B cell (primary cell): ENCODE measurements around the gene MYOD1. TPM values are rescaled to one million over a fixed set of nuclear protein-coding genes. Genes with fewer than 3 reads are reported as not detected.

ENCODE experiments used
- ATAC-seq: fragments of 200-7000 bp; cut with Tn5 transposase; one replicate; pipeline ENCODE4 v1.10.0; 2021; ENCODE audit warnings: low read depth, mild to moderate bottlenecking, moderate number of reproducible peaks, moderate library complexity
- CTCF ChIA-PET: fragments of 350-600 bp; sonication (Branson Sonifier 250); formaldehyde crosslinking; loops from one replicate; lab custom pipeline; 2021; ENCODE audit warnings: antibody characterized with exemption, inconsistent platforms; lab: Charles Lee
- POLR2A ChIA-PET: fragments of 350-600 bp; sonication (Branson Sonifier 250); formaldehyde crosslinking; loops from one replicate; lab custom pipeline; 2021; ENCODE audit warnings: antibody characterized with exemption; lab: Charles Lee
- DNase-seq: peaks from one replicate; pipeline ENCODE4 v3.0.0; 2013
- H2AFZ ChIP-seq: 2 replicates; pipeline ENCODE4 v1.6.1; 2012; ENCODE audit warnings: mild to moderate bottlenecking, low read depth, low read length; ENCODE audit not compliant: insufficient read depth, poor library complexity, severe bottlenecking
- H3K27ac ChIP-seq, 2 donors: 1 replicate in 1 of 2; 2 replicates in 1 of 2; pipeline ENCODE4 v1.5.1; 2012 to 2013; ENCODE audit warnings: low read length in 2 of 2, mild to moderate bottlenecking in 2 of 2, moderate library complexity in 1 of 2
- H3K27me3 ChIP-seq, 4 experiments: fragments of 200-600 bp in 1 of 4; sonication (generic) in 1 of 4; replicated peaks in 1 of 4; 1 replicate in 2 of 4; 2 replicates in 2 of 4; pipeline versions ENCODE4 v1.6.1 to v1.7.0; 2013 to 2016; ENCODE audit warnings: low read length in 3 of 4, mild to moderate bottlenecking in 2 of 4, mixed read lengths in 1 of 4, moderate library complexity in 1 of 4; ENCODE audit not compliant: insufficient read depth in 4 of 4, control insufficient read depth in 3 of 4; ENCODE audit errors: control extremely low read depth in 1 of 4
- H3K36me3 ChIP-seq, 2 experiments: replicated peaks in 1 of 2; 1 replicate in 1 of 2; 2 replicates in 1 of 2; pipeline versions ENCODE4 v1.6.1 to v1.7.1; 2013; ENCODE audit warnings: low read length in 1 of 2; ENCODE audit not compliant: insufficient read depth in 2 of 2, control insufficient read depth in 1 of 2; ENCODE audit errors: control extremely low read depth in 1 of 2, extremely low read depth in 1 of 2
- H3K4me1 ChIP-seq, 2 donors: fragments of 200-600 bp in 1 of 2; sonication (generic) in 1 of 2; 1 replicate in 1 of 2; 2 replicates in 1 of 2; pipeline versions ENCODE4 v1.5.1 to v1.6.1; 2013 to 2017; ENCODE audit warnings: low read length in 2 of 2; ENCODE audit not compliant: control insufficient read depth in 2 of 2, insufficient read depth in 2 of 2
- H3K4me2 ChIP-seq: replicated peaks from 2 replicates; pipeline ENCODE3; 2012; ENCODE audit warnings: mild to moderate bottlenecking, low read depth, low read length; ENCODE audit not compliant: poor library complexity, severe bottlenecking
- H3K4me3 ChIP-seq, 5 experiments: fragments of 200-600 bp in 1 of 5; sonication (generic) in 1 of 5; 1 replicate in 3 of 5; 2 replicates in 2 of 5; pipeline versions ENCODE4 v1.5.1 to v1.7.0; 2011 to 2016; ENCODE audit warnings: low read length in 4 of 5, mild to moderate bottlenecking in 4 of 5, low read depth in 2 of 5, control low read depth in 1 of 5, moderate library complexity in 1 of 5; ENCODE audit not compliant: insufficient read depth in 1 of 5; ENCODE audit errors: control extremely low read depth in 1 of 5, extremely low read depth in 1 of 5
- H3K79me2 ChIP-seq: fragments of 200-600 bp; sonication (generic); one replicate; pipeline ENCODE4 v1.6.0; 2016; ENCODE audit warnings: low read length; ENCODE audit not compliant: control insufficient read depth, insufficient read depth
- H3K9ac ChIP-seq: fragments of 200-600 bp; sonication (generic); 2 replicates; pipeline ENCODE4 v1.6.1; 2017; ENCODE audit warnings: mild to moderate bottlenecking, low read length, moderate library complexity
- H3K9me3 ChIP-seq, 3 donors: one replicate each; pipeline versions ENCODE4 v1.6.1 to v1.7.1; 2013; ENCODE audit warnings: low read length in 2 of 3; ENCODE audit not compliant: control insufficient read depth in 2 of 3, insufficient read depth in 1 of 3; ENCODE audit errors: control extremely low read depth in 1 of 3
- H4K20me1 ChIP-seq: 2 replicates; pipeline ENCODE4 v1.6.0; 2012; ENCODE audit warnings: mild to moderate bottlenecking, low read length; ENCODE audit not compliant: insufficient read depth, control insufficient read depth, poor library complexity, severe bottlenecking
- H3K27ac Mint-ChIP-seq: one replicate; pipeline ENCODE4 v1.8.0; 2021; ENCODE audit warnings: mixed read lengths
- H3K27me3 Mint-ChIP-seq: one replicate; pipeline ENCODE4 v1.8.0; 2021; ENCODE audit warnings: mixed read lengths
- H3K4me1 Mint-ChIP-seq: one replicate; pipeline ENCODE4 v1.8.0; 2021; ENCODE audit warnings: mixed read lengths
- H3K4me3 Mint-ChIP-seq: one replicate; pipeline ENCODE4 v1.8.0; 2021; ENCODE audit warnings: mixed read lengths
- H3K9me3 Mint-ChIP-seq: one replicate; pipeline ENCODE4 v1.8.0; 2022; ENCODE audit warnings: mixed read lengths; ENCODE audit not compliant: insufficient read depth
- CTCF ChIP-seq: fragments of 200-600 bp; IDR thresholded peaks from one replicate; pipeline ENCODE4 v1.8.0; 2022; ENCODE audit warnings: antibody characterized with exemption, mild to moderate bottlenecking
- EZH2 ChIP-seq: IDR thresholded peaks from 2 replicates; pipeline ENCODE4 v1.6.1; 2012; ENCODE audit warnings: borderline replicate concordance, low read depth, mild to moderate bottlenecking, moderate library complexity, low read length; ENCODE audit not compliant: insufficient read depth, poor library complexity, severe bottlenecking
- WGBS: methylation state at CpG from one replicate; pipeline ENCODE4 v1.1.5; 2013; ENCODE audit warnings: missing lambda C conversion rate; ENCODE audit not compliant: insufficient coverage; 5-methylcytosine and 5-hydroxymethylcytosine counted together
- intact Hi-C: fragments of 100-400 bp; cut with micrococcal nuclease; formaldehyde crosslinking; loops from one replicate; pipeline ENCODE4 v1.10.0; 2022
- polyA plus RNA-seq: library from polyadenylated mRNA; depleted of rRNA; stranded (reverse); fragments of >200 nt; gene quantifications from 2 replicates; pipeline ENCODE4 v1.2.3, GENCODE V29; 2012
- total RNA-seq, 2 donors: library from RNA; stranded (reverse); fragments of 120-200 nt in 1 of 2; gene quantifications; 1 replicate in 1 of 2; 2 replicates in 1 of 2; pipeline versions ENCODE4 v1.2.3 to v1.2.4, GENCODE V29; 2013 to 2022

MYOD1 gene
- total and polyA plus RNA-seq, 2 donors (not counting 1 experiment from before 2014, with no cell fraction given), result not detected

- intact Hi-C loops, result no loop called here
- no peak overlapping the region for H3K9ac ChIP-seq
- H3K4me3 ChIP-seq, result no peak overlapping the region
- POLR2A ChIA-PET, result no interaction called here
- Mint-ChIP-seq H3K4me1 (no peaks in the 10 kb centered on the region), H3K4me3 (no peak overlapping the region), H3K9me3 (no peaks in the 10 kb centered on the region), H3K27me3 (peaks cover 43% of the 10 kb centered on the region), H3K27ac (no peak overlapping the region)
- CTCF ChIA-PET, result no interaction called here
- peaks cover 0 to 41% (median 14%) of the 10 kb centered on the region in 4 experiments for H3K27me3 ChIP-seq
- no peaks in the 10 kb centered on the region for H3K4me1 ChIP-seq
- no peak overlapping the region for H3K4me2 ChIP-seq
- H2AFZ ChIP-seq, result no peak overlapping the region
- WGBS, result 80% methylated on average over 7 of the region's 10 CpGs
- H3K27ac ChIP-seq, result no peak overlapping the region
- no peak for TF ChIP-seq EZH2
- TF ChIP-seq CTCF, result no peak
- DNase-seq, result no peak
- H3K9me3 ChIP-seq, result peaks cover 0 to 12% (median 0%) of the 10 kb centered on the region in 3 donors
- H4K20me1 ChIP-seq, result no peaks in the 10 kb centered on the region
- H3K79me2 ChIP-seq, result no peaks in the 10 kb centered on the region
- H3K36me3 ChIP-seq, result no peaks in the 10 kb centered on the region
- no peak for ATAC-seq
Measured at GRCh38 chr11:17724020-17724908, 4.9 kb downstream of the MYOD1 start.

- peaks cover 0 to 14% (median 0%) of the 10 kb centered on the region in 3 donors for H3K9me3 ChIP-seq
- peaks cover 0 to 40% (median 14%) of the 10 kb centered on the region in 4 experiments for H3K27me3 ChIP-seq
- H3K4me3 Mint-ChIP-seq, result no peak overlapping the region
- H3K36me3 ChIP-seq, result no peaks in the 10 kb centered on the region
- WGBS, result 86% methylated on average over 1 of the region's 2 CpGs
- no peaks in the 10 kb centered on the region for H3K9me3 Mint-ChIP-seq
- ATAC-seq (no peak), DNase-seq (no peak)
- H3K4me1 ChIP-seq, result no peaks in the 10 kb centered on the region
- no peak overlapping the region for H2AFZ ChIP-seq
- H3K27me3 Mint-ChIP-seq, result peaks cover 45% of the 10 kb centered on the region
- no peak overlapping the region for H3K9ac ChIP-seq
- no peak overlapping the region for H3K4me3 ChIP-seq
- TF ChIP-seq EZH2 (no peak), CTCF (no peak)
- ChIA-PET CTCF (no interaction called here), POLR2A (no interaction called here)
- H3K4me1 Mint-ChIP-seq, result no peaks in the 10 kb centered on the region
- H3K27ac Mint-ChIP-seq, result no peak overlapping the region
- no peaks in the 10 kb centered on the region for H4K20me1 ChIP-seq
- H3K27ac ChIP-seq, result no peak overlapping the region
- no peaks in the 10 kb centered on the region for H3K79me2 ChIP-seq
- no peak overlapping the region for H3K4me2 ChIP-seq
- intact Hi-C loops, result no loop called here
Measured at GRCh38 chr11:17725174-17725573, 5.8 kb downstream of the MYOD1 start.
